NCI-H1417 treated with DMSO at 0.1 percent for 48 hours (cell line): ENCODE measurements around the gene KNG1.
"Not testable (repeated sequence)": the region's sequence is repeated elsewhere in the genome, so short reads cannot be mapped to it uniquely, and the experiment has no call there.

Experiments used
- DNase-seq: peaks from one replicate; lab custom pipeline; 2025; lab: John Stamatoyannopoulos, UW

Gene KNG1

GRCh38 chr3:186717039-186717457 lies at the start of gene KNG1:
TSS of gene KNG1 (plus strand) at chr3:186717359. CDS start at chr3:186717543, 184 bp downstream.
- DNase-seq = no peak

DNA sequence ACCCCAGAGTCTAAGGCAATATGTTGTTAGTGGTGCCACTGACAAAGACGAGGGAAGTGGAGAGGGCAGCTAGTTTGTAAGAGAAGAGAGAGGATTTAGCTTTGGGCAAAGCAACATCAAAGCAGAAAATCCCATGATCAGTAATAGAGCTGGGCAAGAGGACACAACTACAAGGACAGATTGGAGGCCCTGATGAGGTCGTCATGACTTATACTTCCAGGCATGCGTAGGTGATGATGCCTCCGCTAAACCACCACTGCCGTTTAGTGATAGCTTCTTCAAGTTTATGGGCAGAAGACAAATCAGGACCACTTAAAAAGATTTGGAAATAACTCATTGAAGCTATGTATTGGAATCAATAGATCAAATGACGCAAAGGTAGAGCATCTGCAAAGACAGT lies 48.7 kb upstream of the KNG1 start:
- no peak for DNase-seq

- DNase-seq = no peak
Observed at GRCh38 chr3:186669378-186670084, 47.6 kb upstream of the KNG1 start.

DNA sequence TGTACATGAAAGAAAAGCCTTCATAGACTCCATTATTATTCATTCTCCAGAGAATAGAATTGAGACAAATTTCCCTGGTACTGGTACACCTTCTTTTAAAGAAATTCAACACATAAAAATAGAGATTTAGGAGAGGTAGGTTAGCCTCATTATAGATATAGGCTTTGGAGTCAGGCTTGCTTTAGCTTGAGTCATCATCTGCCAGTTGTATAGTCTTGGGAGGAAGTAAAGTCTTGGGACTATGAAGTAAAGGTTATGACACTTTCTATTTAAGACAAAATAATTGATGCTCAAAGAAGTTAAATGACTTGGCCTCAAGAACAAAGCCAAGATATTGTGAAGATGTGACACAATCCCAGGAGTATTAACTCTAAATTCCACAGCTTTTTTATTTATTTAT lies 47.0 kb upstream of the KNG1 start:
- no peak for DNase-seq

DNA sequence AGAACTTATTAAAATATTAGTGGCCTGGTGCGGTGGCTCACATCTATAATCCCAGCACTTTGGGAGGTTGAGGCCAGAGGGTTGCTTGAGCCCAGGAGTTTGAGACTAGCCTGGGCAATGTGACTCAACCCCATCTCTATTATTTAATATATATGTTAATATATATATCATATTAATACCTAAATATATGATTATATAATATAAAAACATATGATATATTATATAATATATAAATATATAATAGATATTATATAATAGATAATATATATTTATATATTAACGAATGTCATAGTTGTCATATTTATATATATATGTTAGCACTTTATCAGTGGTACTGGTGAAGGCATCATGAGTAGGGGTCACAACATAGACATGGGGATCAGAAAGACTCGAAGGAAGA lies 46.1 kb upstream of the KNG1 start:
- DNase-seq = no peak

- DNase-seq = no peak
Observed at GRCh38 chr3:186678604-186679003, 38.6 kb upstream of the KNG1 start.

GRCh38 chr3:186679151-186679550 lies 38.0 kb upstream of the KNG1 start:
- DNase-seq = no peak

GRCh38 chr3:186680869-186681268 lies 36.3 kb upstream of the KNG1 start:
- DNase-seq = no peak

DNA sequence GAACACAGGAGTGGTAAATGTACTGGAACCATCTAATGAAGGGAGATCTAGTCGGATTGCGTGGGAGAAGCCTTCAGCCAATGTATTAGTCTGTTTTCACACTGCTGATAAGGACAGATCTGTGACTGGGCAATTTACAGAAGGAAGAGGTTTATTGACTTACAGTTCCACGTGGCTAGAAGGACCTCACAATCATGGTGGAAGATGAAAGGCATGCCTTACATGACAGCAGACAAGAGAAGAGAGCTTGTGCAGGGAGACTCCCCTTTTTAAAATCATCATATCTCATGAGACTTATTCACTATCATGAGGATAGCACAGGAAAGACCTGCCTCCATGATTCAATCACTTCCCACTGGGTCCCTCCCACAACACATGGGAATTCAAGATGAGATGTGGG lies 34.3 kb upstream of the KNG1 start:
- no peak for DNase-seq

DNA sequence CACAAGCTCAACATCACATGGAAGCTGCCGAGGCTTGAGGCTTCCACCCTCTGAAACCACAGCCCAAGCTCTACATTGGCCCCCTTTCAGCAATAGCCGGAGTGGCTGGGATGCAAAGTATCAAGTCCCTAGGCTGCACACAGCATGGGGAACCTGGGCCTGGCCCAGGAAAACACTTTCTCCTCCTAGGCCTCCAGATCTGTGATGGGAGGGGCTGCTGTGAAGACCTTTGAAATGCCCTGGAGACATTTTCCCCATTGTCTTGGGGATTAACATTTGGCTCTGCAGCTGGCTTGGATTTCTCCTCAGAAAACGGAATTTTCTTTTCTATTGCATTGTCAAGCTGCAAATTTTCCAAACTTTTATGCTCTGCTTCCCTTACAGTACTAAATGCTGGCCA lies 33.2 kb upstream of the KNG1 start:
- no peak for DNase-seq

DNA sequence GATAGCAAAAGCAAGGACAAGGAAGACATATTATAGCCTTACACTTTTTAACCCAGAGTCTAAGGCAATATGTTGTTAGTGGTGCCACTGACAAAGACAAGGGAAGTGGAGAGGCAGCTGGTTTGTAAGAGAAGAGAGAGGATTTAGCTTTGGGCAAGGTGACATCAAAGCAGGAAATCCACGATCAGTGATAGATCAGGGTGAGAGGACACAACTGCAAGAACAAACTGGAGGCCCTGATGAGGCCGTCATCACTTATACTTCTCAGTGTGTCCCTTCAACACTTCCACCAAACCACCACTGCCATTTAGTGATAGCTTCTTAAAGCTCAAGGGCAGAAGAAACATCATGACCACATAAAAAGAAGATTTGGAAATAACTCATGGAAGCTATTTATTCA lies 30.7 kb upstream of the KNG1 start:
- DNase-seq = not testable (repeated sequence)

GRCh38 chr3:186687120-186687651 lies 30.0 kb upstream of the KNG1 start:
- DNase-seq = no peak

- DNase-seq = not testable (repeated sequence)
Observed at GRCh38 chr3:186690304-186690703, 26.9 kb upstream of the KNG1 start.

DNA sequence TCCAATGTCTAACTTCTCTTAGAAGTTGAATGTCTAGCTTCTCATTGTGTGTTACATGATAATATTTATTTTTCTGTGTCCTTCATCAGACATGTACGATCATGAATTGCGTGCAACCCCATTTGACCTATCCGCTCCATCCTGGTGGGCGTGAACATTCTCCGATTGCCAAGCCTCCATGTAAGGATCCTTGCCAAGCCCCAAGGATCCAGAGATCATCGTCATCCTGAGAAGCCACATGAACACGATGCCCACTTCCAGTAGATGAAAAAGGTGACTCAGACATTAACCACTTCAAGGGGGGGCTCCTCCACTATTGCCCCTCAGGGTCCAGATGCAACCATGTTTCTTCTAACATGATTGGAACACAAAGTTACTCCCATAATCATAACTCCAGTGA lies 25.5 kb upstream of the KNG1 start:
- DNase-seq = no peak

GRCh38 chr3:186693843-186694242 lies 23.3 kb upstream of the KNG1 start:
- DNase-seq = no peak

DNA sequence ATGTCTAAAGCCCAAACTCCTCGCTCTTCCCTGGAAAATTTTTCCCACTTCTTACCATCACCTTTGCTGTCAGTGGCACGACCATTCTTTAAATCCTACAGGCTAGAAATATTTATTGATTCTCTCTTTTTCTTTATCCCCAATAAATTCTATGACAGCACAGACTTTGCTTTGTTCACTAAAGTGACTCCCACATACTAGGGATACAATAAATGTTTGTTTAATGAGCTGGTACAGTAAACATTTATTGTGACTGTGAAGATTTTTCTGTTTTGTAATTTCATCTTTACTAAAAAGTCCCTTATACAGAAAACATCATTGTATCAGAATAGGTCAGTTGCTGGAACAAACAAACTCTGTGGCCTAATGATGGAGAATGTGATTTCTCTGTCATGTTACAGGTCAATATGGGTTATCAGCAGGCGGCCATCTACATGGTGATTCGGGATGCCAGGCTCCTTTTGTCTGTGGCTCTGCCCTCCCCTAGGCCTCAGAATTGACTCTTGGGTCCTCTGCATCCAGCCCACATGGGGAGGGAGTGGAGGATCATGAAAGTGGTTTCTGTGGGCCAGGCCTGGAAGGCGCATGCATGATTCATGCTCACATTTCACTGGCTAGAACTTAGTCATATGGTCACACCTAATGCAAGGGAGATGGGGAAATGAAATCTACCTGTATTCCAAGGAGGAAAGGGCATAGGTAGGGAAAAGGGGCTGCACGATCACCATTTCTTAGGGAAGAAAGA lies 22.7 kb upstream of the KNG1 start:
- no peak for DNase-seq

DNA sequence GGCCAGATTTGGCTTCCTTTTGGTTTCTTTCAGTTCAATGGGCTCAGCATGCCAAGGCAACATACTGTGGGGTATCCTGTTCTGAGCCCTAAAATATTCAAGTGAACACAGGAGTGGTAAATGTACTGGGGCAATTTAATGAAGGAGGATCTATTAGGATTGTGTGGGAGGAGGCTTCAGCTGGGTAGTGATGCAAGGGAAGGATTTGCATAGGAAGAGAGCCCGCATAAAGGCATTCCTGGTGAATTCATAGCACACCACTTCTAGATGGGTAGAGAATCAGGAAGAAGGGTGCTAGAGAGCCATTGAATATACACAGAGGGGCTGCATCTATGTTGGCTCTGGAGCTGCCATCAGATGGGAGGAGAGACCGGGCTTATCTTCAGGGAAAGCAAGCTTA lies 20.6 kb upstream of the KNG1 start:
- DNase-seq = no peak

GRCh38 chr3:186697510-186697909 lies 19.6 kb upstream of the KNG1 start:
- DNase-seq = no peak

DNA sequence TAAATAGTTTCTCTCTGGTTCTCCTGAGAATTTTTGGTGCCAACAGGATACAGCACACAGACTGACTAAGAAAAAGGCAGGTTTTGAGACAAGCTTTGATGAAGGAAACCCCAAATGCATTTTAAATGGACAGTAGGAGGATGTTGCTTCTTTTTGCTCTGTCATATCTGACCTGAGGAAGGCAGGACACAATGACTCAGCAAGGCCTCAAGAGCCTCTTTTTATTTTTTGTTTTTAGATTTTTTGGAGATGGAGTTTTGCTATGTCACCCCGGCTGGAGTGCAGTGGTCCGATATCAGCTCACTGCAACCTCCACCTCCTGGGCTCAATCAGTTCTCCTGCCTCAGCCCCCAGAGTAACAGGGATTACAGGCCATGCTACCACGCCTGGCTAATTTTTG lies 16.9 kb upstream of the KNG1 start:
- DNase-seq = no peak

GRCh38 chr3:186702451-186702850 lies 14.7 kb upstream of the KNG1 start:
- not testable (repeated sequence) for DNase-seq

- DNase-seq = no peak
Observed at GRCh38 chr3:186705882-186706780, 11.0 kb upstream of the KNG1 start.

DNA sequence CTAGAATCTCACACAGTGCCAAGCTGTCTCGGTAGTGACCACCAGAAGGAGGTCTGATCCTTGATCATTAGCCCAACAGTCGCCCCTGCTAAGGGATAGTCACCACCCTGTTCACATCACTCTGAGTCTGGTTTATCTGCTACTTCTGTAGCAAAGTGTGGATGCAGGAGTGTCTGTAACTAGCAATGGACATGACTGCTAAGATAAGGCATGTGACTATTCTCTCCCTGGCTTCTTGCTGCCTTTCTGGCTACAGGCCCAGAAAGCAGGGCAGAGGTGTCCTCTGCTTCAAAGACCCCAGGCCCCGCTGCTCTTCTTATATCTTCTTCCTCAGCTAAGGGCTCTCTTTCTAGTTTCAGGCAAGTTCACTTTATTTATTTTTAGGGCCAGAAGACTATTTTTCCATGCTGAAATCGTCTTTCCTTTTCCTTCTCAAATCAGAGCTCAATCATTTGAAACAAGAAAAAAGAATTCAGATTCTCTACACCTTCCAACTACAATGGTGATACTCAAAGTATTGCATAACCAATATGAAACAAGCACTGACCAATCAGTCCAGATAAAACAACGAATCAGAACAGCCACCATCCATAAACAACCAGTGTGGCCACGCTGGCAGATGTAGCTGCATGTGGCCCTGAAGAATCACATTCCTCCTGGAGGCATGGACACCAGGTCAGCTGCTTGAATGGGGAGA lies 8.0 kb upstream of the KNG1 start:
- DNase-seq = no peak
